Activated CD8-positive, alpha-beta memory T cell treated with anti-CD3 and anti-CD28 coated beads, Interleukin-2, amount 50 U/mL, for 24 hours (primary cell): Measurements from ENCODE around the gene ATF6B.
A peak's percentile ranks its signal among the peaks of the same experiment; 100 is the strongest.

ENCODE experiments used
- DNase-seq: peaks from one replicate; pipeline ENCODE4 v3.0.0-alpha.2; 2020; ENCODE audit errors: extremely low read depth

Gene ATF6B

GRCh38 chr6:32131439-32131948, 3.4 kb upstream of the ATF6B start:
- DNase-seq: no peak

- DNase-seq: no peak
Measured at GRCh38 chr6:32129297-32130088, 1.4 kb upstream of the ATF6B start.

GRCh38 chr6:32128751-32129296, 778 bp upstream of the ATF6B start:
- DNase-seq: no peak

GRCh38 chr6:32127409-32127716, 683 bp downstream of the ATF6B start:
- no peak for DNase-seq

GRCh38 chr6:32126880-32127279, 1.2 kb downstream of the ATF6B start:
- no peak for DNase-seq

GRCh38 chr6:32123681-32124080, 4.4 kb downstream of the ATF6B start:
- DNase-seq: no peak

GRCh38 chr6:32120573-32121059, 7.4 kb downstream of the ATF6B start:
- no peak for DNase-seq

GRCh38 chr6:32118782-32119628, 9.0 kb downstream of the ATF6B start:
- peak; percentile 28 for DNase-seq

GRCh38 chr6:32117461-32117860, 10.6 kb downstream of the ATF6B start:
- no peak for DNase-seq

- no peak for DNase-seq
Measured at GRCh38 chr6:32116674-32117073, 11.4 kb downstream of the ATF6B start.

GRCh38 chr6:32115623-32116022, 12.4 kb downstream of the ATF6B start:
- no peak for DNase-seq

GRCh38 chr6:32114796-32115195, 13.2 kb downstream of the ATF6B start:
- DNase-seq: no peak

- DNase-seq: no peak
Measured at GRCh38 chr6:32113386-32114352, 14.4 kb downstream of the ATF6B start.

- DNase-seq: no peak
Measured at GRCh38 chr6:32112431-32112980, 15.5 kb downstream of the ATF6B start.

GRCh38 chr6:32111424-32112066, 16.5 kb downstream of the ATF6B start:
- no peak for DNase-seq

GRCh38 chr6:32110632-32111031, 17.4 kb downstream of the ATF6B start:
- DNase-seq: no peak

GRCh38 chr6:32109765-32110160, 18.3 kb downstream of the ATF6B start:
- no peak for DNase-seq

GRCh38 chr6:32109114-32109764, 18.8 kb downstream of the ATF6B start, which contains the start of gene TNXB:
TNXB (minus strand) TSS chr6:32109338; CDS start chr6:32098198, 11,140 bp downstream.
- no peak for DNase-seq

GRCh38 chr6:32108727-32109113, 19.3 kb downstream of the ATF6B start:
- DNase-seq: no peak

- DNase-seq: no peak
Measured at GRCh38 chr6:32108094-32108627, 19.9 kb downstream of the ATF6B start.
